Stimulated activated CD8-positive, alpha-beta memory T cell treated with anti-CD3 and anti-CD28 coated beads, Interleukin-7, amount 100 ng/mL, for 24 hours (primary cell): Measurements from ENCODE around the gene TYMP.

ENCODE experiments used
- DNase-seq: peaks from one replicate; pipeline ENCODE4 v3.0.0-alpha.2; 2020; ENCODE audit warnings: low read depth

The TYMP gene

GRCh38 chr22:50505276-50505775 is 24.5 kb downstream of the TYMP start:
- no peak for DNase-seq

GRCh38 chr22:50504369-50505211 is 25.2 kb downstream of the TYMP start:
- no peak for DNase-seq

- DNase-seq: no peak
Observed at GRCh38 chr22:50503475-50504145, 26.2 kb downstream of the TYMP start.

- DNase-seq: no peak
Observed at GRCh38 chr22:50502628-50503474, 27.0 kb downstream of the TYMP start.

GRCh38 chr22:50502096-50502495 is 27.7 kb downstream of the TYMP start:
- DNase-seq: no peak

DNA sequence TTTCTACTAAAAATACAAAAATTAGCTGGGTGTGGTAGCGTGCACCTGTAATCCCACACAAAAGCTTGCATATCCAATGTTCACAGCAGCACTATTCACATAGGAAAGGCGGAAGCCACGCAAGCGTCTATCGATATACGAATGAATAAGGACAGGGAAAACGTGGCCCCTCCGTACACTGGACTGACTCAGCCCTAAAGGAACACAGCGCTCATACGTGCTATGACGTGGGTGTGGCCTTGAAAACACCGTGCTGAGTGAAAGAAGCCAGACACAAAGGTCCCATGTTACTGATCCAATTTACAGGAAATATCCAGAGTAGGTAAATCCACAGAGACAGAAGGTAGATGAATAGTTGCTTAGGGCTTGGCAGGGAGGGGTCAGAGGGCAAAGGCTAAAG is 29.4 kb downstream of the TYMP start:
- no peak for DNase-seq

DNA sequence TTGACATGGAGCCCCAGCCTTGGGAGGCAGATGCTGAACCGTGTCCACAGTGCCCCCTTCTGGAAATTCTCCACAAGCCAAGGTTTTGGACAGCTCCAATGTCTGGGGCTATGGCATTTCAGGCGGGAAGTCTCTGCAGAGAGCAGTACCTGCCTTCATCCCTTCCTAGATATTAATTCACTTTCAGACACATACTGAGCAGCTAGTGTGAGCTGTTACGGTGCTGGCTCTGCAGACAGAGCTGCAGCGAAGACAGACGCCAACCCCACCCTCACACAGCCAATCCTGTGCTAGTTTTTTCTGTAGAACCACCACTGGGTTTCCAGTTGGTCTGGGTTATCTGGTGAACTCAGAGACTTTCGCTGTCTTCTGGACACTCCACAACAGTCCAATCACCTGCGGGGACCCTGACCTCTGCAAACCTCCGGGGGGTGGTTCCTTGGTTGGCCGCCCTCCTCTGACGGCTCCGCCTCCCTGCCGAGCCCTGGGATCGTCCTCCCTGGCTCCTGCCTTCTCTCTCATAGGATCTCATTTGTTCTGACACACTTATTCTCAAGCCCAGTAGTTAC is 31.4 kb downstream of the TYMP start:
- DNase-seq: peak; percentile 39

- DNase-seq: no peak
Observed at GRCh38 chr22:50497093-50497492, 32.7 kb downstream of the TYMP start.

DNA sequence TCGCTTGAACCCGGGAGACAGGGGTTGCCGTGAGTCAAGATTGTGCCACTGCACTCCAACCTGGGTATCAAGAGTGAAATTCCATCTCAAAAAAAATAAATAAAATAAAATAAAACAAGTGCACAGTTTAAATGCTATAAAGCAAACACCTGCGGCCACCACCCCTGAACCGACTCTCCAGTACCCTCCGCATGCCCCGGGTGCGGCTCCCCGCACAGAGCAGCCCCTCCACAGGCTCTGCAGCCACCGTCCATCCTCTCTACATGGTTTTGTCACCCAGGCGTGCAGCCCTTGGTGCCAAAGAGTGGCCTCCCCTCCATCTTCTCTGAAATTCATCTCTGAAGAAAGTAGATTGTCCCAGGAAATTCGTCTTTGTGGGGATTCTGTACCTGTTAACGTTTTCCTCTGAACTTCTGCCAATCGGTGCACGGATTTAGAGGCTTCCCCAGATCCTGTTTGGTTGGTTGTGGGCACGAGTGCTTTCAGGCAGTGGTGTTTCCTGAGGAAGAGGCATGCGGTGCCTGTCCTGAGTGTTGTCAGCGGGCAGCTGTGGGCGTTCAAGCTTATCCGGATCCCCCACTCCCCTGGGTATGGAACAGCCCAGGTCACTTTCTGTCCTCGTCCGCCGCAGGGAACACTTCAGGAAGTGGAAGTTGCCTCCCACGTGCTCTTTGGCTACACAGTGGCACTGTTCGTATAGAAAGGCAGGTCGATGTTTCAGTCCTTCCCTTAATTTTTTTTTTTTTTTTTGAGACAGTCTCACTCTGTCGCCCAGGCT is 39.1 kb downstream of the TYMP start:
- DNase-seq: no peak

DNA sequence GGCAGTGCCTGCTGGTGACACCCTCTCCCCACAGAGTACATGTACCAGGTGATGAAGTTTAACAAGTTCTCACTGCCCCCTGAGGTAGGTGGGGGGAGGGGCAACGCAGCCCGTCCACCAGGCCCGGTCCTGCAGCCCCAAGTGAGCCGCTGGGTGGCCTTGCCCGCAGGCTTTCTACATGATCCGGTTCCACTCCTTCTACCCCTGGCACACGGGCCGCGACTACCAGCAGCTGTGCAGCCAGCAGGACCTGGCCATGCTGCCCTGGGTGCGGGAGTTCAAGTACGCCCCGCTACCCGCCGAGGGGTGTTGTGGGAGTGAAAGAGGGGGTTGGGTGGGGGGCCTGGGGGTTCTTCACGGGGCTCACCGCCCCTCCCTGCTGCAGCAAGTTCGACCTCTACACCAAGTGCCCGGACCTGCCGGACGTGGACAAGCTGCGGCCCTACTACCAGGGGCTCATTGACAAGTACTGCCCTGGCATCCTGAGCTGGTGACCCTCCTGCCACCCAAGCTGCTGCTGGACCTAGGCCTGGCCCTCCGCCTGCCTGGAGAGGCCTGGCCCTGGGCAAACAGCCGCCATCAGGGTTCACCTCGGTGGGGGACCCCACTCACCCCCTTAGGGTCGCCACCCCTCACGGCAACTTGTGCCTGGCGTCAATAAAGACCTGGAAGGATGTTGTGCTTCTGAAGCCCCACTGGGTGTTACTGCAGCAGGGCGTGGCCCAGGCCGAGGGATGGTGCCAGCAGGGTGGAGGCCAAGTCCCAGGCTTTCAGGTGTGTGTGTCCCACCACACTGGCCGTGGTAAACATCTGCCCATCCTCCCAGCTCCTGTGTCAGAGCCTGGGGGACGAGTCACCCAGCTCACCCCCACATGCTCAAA is 40.2 kb downstream of the TYMP start:
- no peak for DNase-seq

DNA sequence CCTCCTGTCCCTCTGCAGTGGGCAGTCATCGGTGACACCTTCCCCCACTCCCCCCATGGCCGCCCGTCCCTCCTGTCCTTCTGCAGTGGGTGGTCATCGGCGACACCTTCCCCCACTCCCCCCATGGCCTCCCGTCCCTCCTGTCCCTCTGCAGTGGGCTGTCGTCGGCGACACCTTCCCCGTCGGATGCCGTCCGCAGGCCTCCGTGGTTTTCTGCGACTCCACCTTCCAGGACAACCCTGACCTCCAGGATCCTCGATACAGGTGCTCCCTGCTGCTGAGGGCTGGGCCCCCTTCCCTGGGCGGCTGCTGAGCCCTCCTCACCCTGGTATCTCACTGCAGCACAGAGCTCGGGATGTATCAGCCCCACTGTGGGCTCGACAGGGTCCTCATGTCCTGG is 40.9 kb downstream of the TYMP start:
- DNase-seq: no peak

DNA sequence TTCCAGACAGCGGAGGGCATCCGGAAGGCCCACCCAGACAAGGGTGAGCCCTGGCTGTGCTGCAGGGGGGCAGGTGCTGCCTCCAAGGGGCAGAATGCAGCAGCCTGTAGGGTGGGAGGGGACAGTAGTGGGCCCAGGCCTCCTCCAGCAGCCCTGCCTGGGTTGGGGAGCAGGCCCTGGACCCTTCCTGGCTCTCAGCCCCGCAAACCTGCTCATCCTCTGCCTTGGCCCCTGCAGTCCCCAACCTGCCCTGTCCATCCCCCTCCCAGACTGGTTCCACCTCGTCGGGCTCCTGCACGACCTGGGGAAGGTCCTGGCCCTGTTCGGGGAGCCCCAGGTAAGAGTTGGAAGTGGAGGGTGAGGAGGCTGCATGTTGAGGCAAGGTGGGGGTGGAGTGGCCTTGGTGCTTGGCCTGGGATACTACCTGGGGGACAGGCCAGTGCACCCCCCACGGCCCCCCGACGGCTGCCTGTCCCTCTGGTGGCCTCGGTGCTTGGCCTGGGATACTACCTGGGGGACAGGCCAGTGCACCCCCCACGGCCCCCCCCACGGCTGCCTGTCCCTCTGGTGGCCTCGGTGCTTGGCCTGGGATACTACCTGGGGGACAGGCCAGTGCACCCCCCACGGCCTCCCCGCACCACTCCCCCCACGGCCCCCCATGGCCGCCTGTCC is 41.7 kb downstream of the TYMP start:
- DNase-seq: no peak

GRCh38 chr22:50487290-50488005 is 42.4 kb downstream of the TYMP start:
- no peak for DNase-seq

DNA sequence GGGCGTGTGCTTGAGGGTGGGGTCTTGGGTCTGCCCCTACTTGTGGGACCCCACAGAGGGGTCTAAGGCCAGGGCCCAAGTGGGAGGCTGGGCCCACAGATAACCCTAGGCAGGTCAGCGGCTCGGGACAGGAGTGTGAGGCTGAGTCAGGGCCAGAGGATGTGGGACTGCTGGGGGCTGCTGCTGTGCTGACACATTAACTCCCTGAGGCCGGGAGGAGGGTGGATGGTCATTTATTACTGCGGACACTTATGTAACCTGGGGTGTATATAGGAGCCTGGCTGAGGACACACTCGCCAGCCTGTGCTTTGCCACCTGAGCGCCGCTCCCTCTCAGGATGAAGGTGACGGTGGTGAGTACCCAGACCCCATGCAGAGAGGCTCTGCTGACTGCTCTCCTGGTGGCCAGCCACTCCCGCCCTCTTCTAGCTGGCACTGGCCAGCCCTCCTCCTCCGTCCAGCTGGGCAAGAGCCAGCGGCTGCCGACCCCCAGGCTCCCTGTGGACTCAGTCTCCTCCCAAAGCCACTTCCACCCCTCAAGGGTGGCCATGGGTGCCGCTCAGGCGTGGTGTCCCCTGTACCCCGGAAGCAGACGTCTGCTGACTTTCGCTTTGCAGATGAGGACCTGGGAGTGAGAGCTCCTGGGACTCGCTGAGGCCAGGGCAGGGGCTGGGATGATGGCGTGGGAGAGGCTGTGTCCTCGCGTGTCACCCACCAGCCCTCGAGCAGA is 43.1 kb downstream of the TYMP start, which contains the start of gene MIOX:
Gene MIOX (plus strand): TSS at position 299 of the 729 bp plus-strand sequence. CDS start 39 bp downstream, at position 338.
- no peak for DNase-seq

- no peak for DNase-seq
Observed at GRCh38 chr22:50485221-50486131, 44.3 kb downstream of the TYMP start.

- no peak for DNase-seq
Observed at GRCh38 chr22:50483977-50484853, 45.6 kb downstream of the TYMP start.
